Right lobe of liver (tissue), 6 donors: ENCODE measurements around the gene IL17RB. TPM values are rescaled to one million over a fixed set of nuclear protein-coding genes. Genes with fewer than 3 reads are reported as not detected.

Experiments used
- ATAC-seq, 4 donors: fragments of 200-7000 bp; cut with Tn5 transposase; one replicate each; pipeline ENCODE4 v1.9.1; 2020; ENCODE audit warnings: mild to moderate bottlenecking in 4 of 4, moderate library complexity in 4 of 4
- DNase-seq, 3 donors: peaks; one replicate each; pipeline ENCODE4 v3.0.0-alpha.2; 2020
- H3K27ac ChIP-seq, 3 donors: fragments of 200-600 bp; one replicate each; pipeline ENCODE4 v1.8.0; 2022
- H3K27me3 ChIP-seq, 2 donors: fragments of 200-600 bp; one replicate each; pipeline ENCODE4 v1.8.0; 2022
- H3K36me3 ChIP-seq, 4 donors: fragments of 200-600 bp; sonication (generic) in 1 of 4; one replicate each; pipeline versions ENCODE4 v1.5.1 to v1.8.0; 2017 to 2022; ENCODE audit warnings: control low read depth in 1 of 4
- H3K4me1 ChIP-seq, 4 donors: fragments of 200-600 bp; sonication (generic) in 1 of 4; one replicate each; pipeline versions ENCODE4 v1.5.1 to v1.8.0; 2017 to 2022; ENCODE audit warnings: control low read depth in 1 of 4
- H3K4me3 ChIP-seq, 3 donors: fragments of 200-600 bp; one replicate each; pipeline ENCODE4 v1.8.0; 2022
- H3K9me3 ChIP-seq, 4 donors: fragments of 200-600 bp; sonication (generic) in 1 of 4; one replicate each; pipeline versions ENCODE4 v1.5.1 to v1.8.0; 2017 to 2022; ENCODE audit warnings: control low read depth in 1 of 4
- CTCF ChIP-seq, 4 donors: fragments of 200-600 bp in 3 of 4; fragments of 450-650 bp in 1 of 4; IDR thresholded peaks; one replicate each; pipeline versions ENCODE4 v1.5.1 to v1.8.0; 2016 to 2022; ENCODE audit warnings: antibody characterized with exemption in 4 of 4, mild to moderate bottlenecking in 2 of 4
- POLR2A ChIP-seq: fragments of 450-650 bp; IDR thresholded peaks from one replicate; pipeline ENCODE4 v1.6.1; 2017; ENCODE audit warnings: antibody characterized with exemption, mild to moderate bottlenecking
- WGBS: methylation state at CpG from one replicate; pipeline ENCODE4 v1.1.6; 2018; ENCODE audit warnings: low coverage, low lambda C conversion rate; ENCODE audit not compliant: insufficient coverage; ENCODE audit errors: missing lambda C conversion rate; 5-methylcytosine and 5-hydroxymethylcytosine counted together
- intact Hi-C, 2 donors: fragments of 100-400 bp; cut with DNase I; formaldehyde crosslinking; loops; one replicate each; pipeline versions ENCODE4 v1.11.2 to v1.14.1; 2022
- total RNA-seq, 6 experiments: library from RNA; depleted of rRNA in 2 of 6; stranded (reverse); fragments of >200 nt in 2 of 6; fragmentation: NEBNext Ultra II Directional in 3 of 6; extraction: Animal tissue kit (Norgen Biotek cat#: 25700) in 3 of 6; gene quantifications; one replicate each; pipeline versions ENCODE4 v1.1.0 to v1.2.4, GENCODE V29; 2016 to 2023
- donor health status: DM: no; HTN: yes; CAD: no.
- donor health status: DM: no; HTN: no; CAD: no.
- donor health status: DM: no; HTN: no; CAD: no.
- donor health status: DM: no; HTN: yes; CAD: no.
- donor health status: DM: no; HTN: yes; CAD: no.

The IL17RB gene
- total RNA-seq, 6 experiments from 2014 or later: 19.8 to 30.2 (median 27.3) TPM

- H3K36me3 ChIP-seq: peaks cover 0 to 15% (median 5%) of the 10 kb centered on the region in 4 donors
These were observed 13.2 kb upstream of the IL17RB start for GRCh38 chr3:53833053-53833645.

GRCh38 chr3:53833700-53834099 lies 12.7 kb upstream of the IL17RB start:
- peaks cover 0 to 17% (median 0%) of the 10 kb centered on the region in 4 donors for H3K4me1 ChIP-seq
- H3K36me3 ChIP-seq: peaks cover 0 to 20% (median 10%) of the 10 kb centered on the region in 4 donors
- no peaks in the 10 kb centered on the region for H3K9me3 ChIP-seq
- no peak for DNase-seq
- H3K27ac ChIP-seq: no peak overlapping the region
- intact Hi-C loops: no loop called here
- ATAC-seq: no peak
- TF ChIP-seq POLR2A: no peak
- no peak for TF ChIP-seq CTCF (IDR thresholded peaks at IDR 0.05)
- 86% methylated on average over 2 of the region's 5 CpGs for whole genome bisulfite sequencing
- H3K4me3 ChIP-seq: no peak overlapping the region
- no peaks in the 10 kb centered on the region for H3K27me3 ChIP-seq

More at GRCh38 chr3:53833053-53833645, 13.2 kb upstream of the IL17RB start:
- Histone ChIP-seq H3K4me3 (no peak overlapping the region), H3K27me3 (no peaks in the 10 kb centered on the region), H3K9me3 (no peaks in the 10 kb centered on the region), H3K4me1 (peaks cover 0 to 17% (median 0%) of the 10 kb centered on the region in 4 donors), H3K27ac (no peak overlapping the region)
- TF ChIP-seq POLR2A (no peak), CTCF (IDR thresholded peaks at IDR 0.05) (no peak)
- ATAC-seq (peak in 1 of 4 donors; percentile 15), DNase-seq (no peak)
- intact Hi-C loops: no loop called here
- 92% methylated on average over 2 of the region's 9 CpGs for WGBS

- Histone ChIP-seq H3K27ac (peak overlapping the region in 1 of 3 donors; percentile 44), H3K36me3 (peaks cover 0 to 27% (median 15%) of the 10 kb centered on the region in 4 donors), H3K9me3 (no peaks in the 10 kb centered on the region), H3K4me1 (peaks cover 0 to 17% (median 0%) of the 10 kb centered on the region in 4 donors), H3K27me3 (no peaks in the 10 kb centered on the region), H3K4me3 (no peak overlapping the region)
- intact Hi-C loops: no loop called here
- ATAC-seq: no peak
- 73% methylated on average over 3 of the region's 6 CpGs for WGBS
- no peak for DNase-seq
- TF ChIP-seq CTCF (IDR thresholded peaks at IDR 0.05): no peak
- no peak for TF ChIP-seq POLR2A
These were observed 11.8 kb upstream of the IL17RB start for GRCh38 chr3:53834429-53835095.

GRCh38 chr3:53835257-53835656 lies 11.1 kb upstream of the IL17RB start:
- TF ChIP-seq POLR2A (no peak), CTCF (IDR thresholded peaks at IDR 0.05) (no peak)

More at GRCh38 chr3:53835257-53835656, 11.1 kb upstream of the IL17RB start:
- Histone ChIP-seq H3K4me1 (peaks cover 0 to 17% (median 0%) of the 10 kb centered on the region in 4 donors), H3K36me3 (peaks cover 0 to 33% (median 16%) of the 10 kb centered on the region in 4 donors), H3K4me3 (no peak overlapping the region), H3K27ac (peak overlapping the region in 1 of 3 donors; percentile 44), H3K9me3 (no peaks in the 10 kb centered on the region), H3K27me3 (no peaks in the 10 kb centered on the region)
- DNase-seq (no peak), ATAC-seq (peak; percentile 4 to 79 (median 26))
- no CpG with 5 or more reads among the region's 1 CpG for WGBS
- intact Hi-C loops: no loop called here
